HG03571 (cell line): ENCODE results near the gene PHAF1.

Source experiments
- ATAC-seq: cut with Tn5 transposase; IDR thresholded peaks from one replicate; pipeline ENCODE4 v1.9.1; 2021; ENCODE audit not compliant: unreplicated experiment

PHAF1 gene

GRCh38 chr16:67191995-67192681 is 82.4 kb downstream of the PHAF1 start, which contains the start of gene E2F4:
Gene E2F4 (plus strand): TSS chr16:67192155. CDS start chr16:67192228, 73 bp downstream.
- peak; percentile 68 for ATAC-seq

- no peak for ATAC-seq
Measured at GRCh38 chr16:67192781-67193361, 83.1 kb downstream of the PHAF1 start.

DNA sequence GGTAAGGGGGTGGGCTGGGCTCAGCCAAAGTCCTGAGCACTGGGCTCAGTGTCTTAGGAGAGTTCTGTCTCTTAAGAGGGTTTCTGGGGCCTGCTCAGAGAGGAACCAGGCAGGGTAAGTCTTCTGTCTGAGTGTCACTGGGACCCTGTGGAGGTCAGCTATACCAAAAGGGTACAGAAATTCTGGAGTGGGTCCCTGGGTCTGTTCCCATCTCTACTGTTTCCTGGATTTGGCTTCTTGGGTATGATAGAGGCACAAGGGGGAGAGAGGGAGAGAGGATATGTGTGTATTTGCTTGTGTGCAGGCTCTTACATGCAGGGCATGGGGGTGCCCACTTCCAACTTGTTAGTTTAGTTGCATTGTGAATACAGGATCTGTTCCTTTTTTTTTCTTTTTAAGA is 83.8 kb downstream of the PHAF1 start:
- ATAC-seq = no peak

DNA sequence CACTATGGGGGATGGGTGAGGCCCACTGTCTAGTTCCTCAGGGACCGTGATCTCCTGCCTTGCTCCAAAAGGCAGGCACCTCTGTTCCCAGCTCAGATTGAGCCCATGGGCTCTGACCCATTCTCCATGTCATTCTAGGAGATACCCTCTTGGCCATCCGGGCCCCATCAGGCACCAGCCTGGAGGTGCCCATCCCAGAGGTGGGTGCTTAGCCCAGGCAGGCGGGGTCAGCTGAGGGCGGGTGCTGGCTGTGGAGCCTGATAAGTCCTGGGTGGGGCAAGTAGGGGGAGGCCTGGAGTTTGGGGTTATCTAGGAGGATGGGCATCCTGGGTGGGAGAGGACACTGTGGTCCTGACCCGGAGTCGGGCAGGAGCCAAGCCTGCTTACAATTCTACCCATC is 84.5 kb downstream of the PHAF1 start:
- ATAC-seq = no peak

- ATAC-seq = no peak
Measured at GRCh38 chr16:67195676-67196075, 85.9 kb downstream of the PHAF1 start.

DNA sequence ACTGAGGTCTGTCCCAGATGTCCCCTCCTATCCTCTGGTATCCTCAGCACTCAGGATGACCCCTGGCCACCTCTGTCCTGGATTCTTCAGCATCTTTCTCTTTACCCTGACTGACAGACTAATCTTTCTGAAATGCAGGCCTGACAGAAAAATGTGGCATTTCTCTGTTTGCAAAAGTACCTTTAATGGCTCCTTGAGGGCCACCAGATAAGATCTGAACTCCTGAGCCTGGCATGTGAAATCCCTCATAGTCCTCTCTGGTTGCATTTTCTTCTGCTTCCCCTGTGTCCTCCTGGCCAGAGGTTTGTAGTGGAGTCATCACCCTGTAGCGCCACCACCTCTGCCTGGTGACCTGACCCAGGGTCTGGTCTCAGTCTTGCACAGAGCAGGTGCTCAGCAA is 87.1 kb downstream of the PHAF1 start:
- ATAC-seq = no peak

- no peak for ATAC-seq
Measured at GRCh38 chr16:67197704-67198103, 88.0 kb downstream of the PHAF1 start.
